GM12878 (cell line): ENCODE measurements around the gene PLPPR2. TPM values are rescaled to one million over a fixed set of nuclear protein-coding genes. Genes with fewer than 3 reads are reported as not detected.

ENCODE experiments used
- ATAC-seq: fragments of 200-7000 bp; cut with Tn5 transposase; 3 replicates; pipeline ENCODE4 v1.9.1; 2020; ENCODE audit warnings: mild to moderate bottlenecking, moderate library complexity
- BruUV-seq: library from RNA; stranded (reverse); fragments of 400-500 nt; replicated peaks from 2 replicates; lab custom pipeline; 2021; lab: Mats Ljungman, UMichigan
- CTCF ChIA-PET: fragments of 300-600 bp; sonication (Branson Sonifier 250); formaldehyde crosslinking; extraction: SDS; loops from one replicate; lab custom pipeline; 2021; ENCODE audit warnings: inconsistent platforms; lab: Yijun Ruan, JAX
- POLR2A ChIA-PET: fragments of 350-600 bp; formaldehyde crosslinking; extraction: SDS; loops from one replicate; lab custom pipeline; 2021; ENCODE audit warnings: inconsistent platforms; lab: Charles Lee
- RAD21 ChIA-PET: fragments of 300-600 bp; sonication (Branson Sonifier 250); formaldehyde crosslinking; loops from one replicate; lab custom pipeline; 2023; ENCODE audit warnings: antibody characterized with exemption; ENCODE audit not compliant: unreplicated experiment; lab: Charles Lee
- SMC1A ChIA-PET: fragments of 300-600 bp; sonication (Branson Sonifier 250); formaldehyde crosslinking; loops from one replicate; lab custom pipeline; 2023; ENCODE audit not compliant: unreplicated experiment, uncharacterized antibody; lab: Charles Lee
- DNase-seq: peaks from one replicate; pipeline ENCODE4 v3.0.0-alpha.2; 2011; ENCODE audit warnings: low read depth, low spot score
- FAIRE-seq: peaks from 3 replicates; lab custom pipeline; 2011; peaks lifted over from hg19 to GRCh38; lab: Jason Lieb, UNC
- H2AFZ ChIP-seq: 2 replicates; pipeline ENCODE4 v1.6.0; 2011; ENCODE audit warnings: low read depth, low read length, control low read depth; ENCODE audit not compliant: control insufficient read depth
- H3K27ac ChIP-seq: 2 replicates; pipeline ENCODE4 v1.5.1; 2011; ENCODE audit warnings: control low read depth; ENCODE audit not compliant: control insufficient read depth, insufficient read depth
- H3K27me3 ChIP-seq, 2 experiments: replicated peaks in 1 of 2; 2 replicates each; pipeline versions ENCODE4 v1.6.0 to v1.6.1; 2011; ENCODE audit warnings: low read length in 1 of 2; ENCODE audit not compliant: control insufficient read depth in 2 of 2, insufficient read depth in 2 of 2
- H3K36me3 ChIP-seq, 2 experiments: 2 replicates each; pipeline ENCODE4 v1.5.1; 2011; ENCODE audit warnings: low read length in 1 of 2; ENCODE audit not compliant: control insufficient read depth in 2 of 2, insufficient read depth in 2 of 2
- H3K4me1 ChIP-seq: 2 replicates; pipeline ENCODE4 v1.6.1; 2011; ENCODE audit warnings: mild to moderate bottlenecking, low read length, moderate library complexity, mixed read lengths; ENCODE audit not compliant: control insufficient read depth, insufficient read depth
- H3K4me2 ChIP-seq: 2 replicates; pipeline ENCODE4 v1.6.0; 2011; ENCODE audit warnings: control low read depth; ENCODE audit not compliant: control insufficient read depth, insufficient read depth
- H3K4me3 ChIP-seq: fragments of 200-600 bp; sonication (generic); 2 replicates; pipeline ENCODE4 v1.5.1; 2016
- H3K79me2 ChIP-seq: 2 replicates; pipeline ENCODE4 v1.6.0; 2011; ENCODE audit warnings: low read length; ENCODE audit not compliant: control insufficient read depth, insufficient read depth
- H3K9ac ChIP-seq: 2 replicates; pipeline ENCODE4 v1.8.0; 2011; ENCODE audit warnings: low read length, control low read depth, mixed read lengths; ENCODE audit not compliant: control insufficient read depth, insufficient read depth
- H3K9me3 ChIP-seq: replicated peaks from 3 replicates; pipeline ENCODE4 v1.5.1; 2011; ENCODE audit warnings: mild to moderate bottlenecking, low read length; ENCODE audit not compliant: control insufficient read depth, insufficient read depth
- H4K20me1 ChIP-seq: 2 replicates; pipeline ENCODE4 v1.6.0; 2011; ENCODE audit not compliant: control insufficient read depth, insufficient read depth
- FOXM1 ChIP-seq: IDR thresholded peaks from 2 replicates; pipeline ENCODE4 v1.6.1; 2012; ENCODE audit warnings: low read depth, mild to moderate bottlenecking, inconsistent platforms, low read length, moderate library complexity
- JUND ChIP-seq: IDR thresholded peaks from 2 replicates; pipeline ENCODE4 v1.6.1; 2012; ENCODE audit warnings: low read depth, mild to moderate bottlenecking, low read length, improper control_type of control experiment, moderate library complexity
- NR2F1 ChIP-seq: fragments of 450-650 bp; conservative IDR thresholded peaks from 2 replicates; pipeline ENCODE4 v1.6.1; 2017; ENCODE audit warnings: mild to moderate bottlenecking
- RAD21 ChIP-seq: IDR thresholded peaks from 2 replicates; pipeline ENCODE4 v1.6.1; 2011; ENCODE audit warnings: mild to moderate bottlenecking, low read depth, low read length, moderate library complexity; ENCODE audit not compliant: insufficient read depth
- STAT1 ChIP-seq: fragments of 450-650 bp; conservative IDR thresholded peaks from 2 replicates; pipeline ENCODE4 v1.6.1; 2014; ENCODE audit warnings: antibody characterized with exemption, mild to moderate bottlenecking
- TAF1 ChIP-seq: IDR thresholded peaks from 2 replicates; pipeline ENCODE4 v1.6.1; 2011; ENCODE audit warnings: mild to moderate bottlenecking, low read depth, low read length, borderline replicate concordance
- TCF7 ChIP-seq: IDR thresholded peaks from 2 replicates; pipeline ENCODE4 v1.6.1; 2014; ENCODE audit warnings: antibody characterized with exemption, borderline replicate concordance
- ZBED1 ChIP-seq: IDR thresholded peaks from 2 replicates; pipeline ENCODE4 v1.6.1; 2016; ENCODE audit warnings: borderline replicate concordance
- WGBS: methylation state at CpG from one replicate; pipeline ENCODE4 v1.1.6; 2016; ENCODE audit warnings: low lambda C conversion rate; ENCODE audit not compliant: insufficient replicate concordance, insufficient coverage; ENCODE audit errors: missing lambda C conversion rate; 5-methylcytosine and 5-hydroxymethylcytosine counted together
- in situ Hi-C: fragments of 300-500 bp; cut with MboI; formaldehyde crosslinking; loops from 9 replicates; pipeline ENCODE4 v1.14.3; 2018; ENCODE audit warnings: mixed read lengths
- intact Hi-C: fragments of 100-400 bp; cut with micrococcal nuclease; formaldehyde crosslinking; loops from one replicate; pipeline ENCODE4 v1.14.2; 2022; ENCODE audit not compliant: unreplicated experiment
- polyA plus RNA-seq, 11 experiments: library from polyadenylated mRNA; depleted of rRNA in 4 of 11; unstranded in 6 of 11; stranded (reverse) in 5 of 11; fragments of >200 nt; fragmentation: Nextera tagmentation in 4 of 11; fragmentation: Illumina TruSeq in 1 of 11; extraction: Ambion mirVana in 4 of 11; extraction: Trizol in 1 of 11; gene quantifications; 1 replicate in 1 of 11; 2 replicates in 10 of 11; pipeline versions ENCODE4 v1.2.1 to v1.2.3, GENCODE V29; 2011 to 2016; ENCODE audit warnings: inconsistent platforms in 2 of 11, missing spikeins in 2 of 11, low read depth in 1 of 11
- total RNA-seq, 4 experiments: library from RNA; depleted of rRNA in 3 of 4; stranded (reverse); fragments of >200 nt in 3 of 4; fragmentation: Illumina TruSeq in 1 of 4; extraction: Trizol in 1 of 4; gene quantifications; 2 replicates each; pipeline versions ENCODE4 v1.2.1 to v1.2.3, GENCODE V29; 2013 to 2021
- TF ChIP-seq, protein P1 (sequence below): fragments of 450-650 bp; formaldehyde crosslinking; IDR thresholded peaks from 2 replicates; pipeline ENCODE4 v1.4.0; 2020; ENCODE audit warnings: mild to moderate bottlenecking, moderate library complexity
- TF ChIP-seq, protein P2 (sequence below): fragments of 450-650 bp; IDR thresholded peaks from 2 replicates; pipeline ENCODE4 v1.6.1; 2017; ENCODE audit warnings: mild to moderate bottlenecking, low read depth, inconsistent platforms; ENCODE audit not compliant: poor library complexity, severe bottlenecking
- TF ChIP-seq, protein P3 (sequence below): fragments of 450-650 bp; IDR thresholded peaks from 2 replicates; pipeline ENCODE4 v1.6.1; 2016; ENCODE audit warnings: mild to moderate bottlenecking, moderate library complexity, borderline replicate concordance

Gene PLPPR2
- total and polyA plus RNA-seq, 10 of the 15 experiments (the other 5 are each of a cell fraction or from before 2014, with no cell fraction given) = 0.09 to 2.8 (median 0.70) TPM

DNA sequence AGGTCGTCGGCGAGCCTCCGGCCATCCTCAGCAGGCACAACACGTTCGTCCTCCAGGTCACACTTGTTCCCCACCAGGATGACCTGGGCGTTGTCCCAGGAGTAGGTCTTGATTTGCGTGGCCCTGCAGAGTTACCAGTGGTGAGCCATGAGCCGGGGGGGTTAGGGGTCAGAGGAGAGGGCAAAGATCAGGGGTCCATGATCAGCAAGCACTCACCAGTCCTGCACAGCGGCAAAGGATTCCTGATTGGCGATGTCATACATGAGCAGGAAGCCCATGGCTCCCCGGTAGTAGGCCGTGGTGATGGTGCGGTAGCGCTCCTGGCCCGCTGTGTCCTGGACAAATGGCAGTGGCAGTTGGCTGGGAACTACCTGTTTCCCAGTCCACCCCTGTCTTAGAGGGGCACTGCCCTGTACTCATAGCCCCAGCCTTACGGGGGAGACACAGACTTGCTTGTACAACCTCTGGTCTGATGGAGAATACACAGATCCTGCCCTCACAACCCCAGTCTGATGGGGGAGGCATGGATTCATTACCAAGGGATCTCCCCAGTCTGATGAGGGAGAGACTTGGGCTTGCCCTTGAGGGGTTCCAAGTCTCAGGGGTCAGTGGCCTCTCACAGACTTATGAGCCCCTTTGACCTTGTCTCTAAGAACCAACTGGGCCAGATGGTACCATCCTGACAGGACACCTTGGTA, 19.6 kb upstream of the PLPPR2 start:
- no TSS peak for BruUV-seq
- no peaks in the 10 kb centered on the region for H4K20me1 ChIP-seq
- 95% methylated on average over 17 of the region's 17 CpGs for WGBS
- no peaks in the 10 kb centered on the region for H3K27me3 ChIP-seq
- ChIA-PET POLR2A (interaction anchor here (0.9 kb wide), 1 partner anchor 40 kb away, joined by 3 read pairs; no protein-coding TSS in a partner anchor), RAD21 (no interaction called here), CTCF (no interaction called here), SMC1A (interaction anchor here (0.7 kb wide), 1 partner anchor 38 kb away, joined by 3 read pairs; no protein-coding TSS in a partner anchor)
- intact Hi-C loops (no loop called here), in situ Hi-C loops (no loop called here)
- no peak overlapping the region for H3K27ac ChIP-seq
- H2AFZ ChIP-seq = no peak overlapping the region
- H3K4me2 ChIP-seq = no peak overlapping the region
- no peak for DNase-seq
- no peak for FAIRE-seq
- no peak overlapping the region for H3K9ac ChIP-seq
- 0 out of 4 replicates have a peak, but pooled peaks cover 0 to 9% of the 10 kb centered on the region in 2 experiments for H3K36me3 ChIP-seq
- no peaks in the 10 kb centered on the region for H3K79me2 ChIP-seq
- peaks cover 4% of the 10 kb centered on the region for H3K4me1 ChIP-seq
- H3K9me3 ChIP-seq = no peaks in the 10 kb centered on the region; the same call in 2 of the 3 replicates
- no peak overlapping the region for H3K4me3 ChIP-seq
- ATAC-seq = no peak
- TF ChIP-seq, protein P1, sequence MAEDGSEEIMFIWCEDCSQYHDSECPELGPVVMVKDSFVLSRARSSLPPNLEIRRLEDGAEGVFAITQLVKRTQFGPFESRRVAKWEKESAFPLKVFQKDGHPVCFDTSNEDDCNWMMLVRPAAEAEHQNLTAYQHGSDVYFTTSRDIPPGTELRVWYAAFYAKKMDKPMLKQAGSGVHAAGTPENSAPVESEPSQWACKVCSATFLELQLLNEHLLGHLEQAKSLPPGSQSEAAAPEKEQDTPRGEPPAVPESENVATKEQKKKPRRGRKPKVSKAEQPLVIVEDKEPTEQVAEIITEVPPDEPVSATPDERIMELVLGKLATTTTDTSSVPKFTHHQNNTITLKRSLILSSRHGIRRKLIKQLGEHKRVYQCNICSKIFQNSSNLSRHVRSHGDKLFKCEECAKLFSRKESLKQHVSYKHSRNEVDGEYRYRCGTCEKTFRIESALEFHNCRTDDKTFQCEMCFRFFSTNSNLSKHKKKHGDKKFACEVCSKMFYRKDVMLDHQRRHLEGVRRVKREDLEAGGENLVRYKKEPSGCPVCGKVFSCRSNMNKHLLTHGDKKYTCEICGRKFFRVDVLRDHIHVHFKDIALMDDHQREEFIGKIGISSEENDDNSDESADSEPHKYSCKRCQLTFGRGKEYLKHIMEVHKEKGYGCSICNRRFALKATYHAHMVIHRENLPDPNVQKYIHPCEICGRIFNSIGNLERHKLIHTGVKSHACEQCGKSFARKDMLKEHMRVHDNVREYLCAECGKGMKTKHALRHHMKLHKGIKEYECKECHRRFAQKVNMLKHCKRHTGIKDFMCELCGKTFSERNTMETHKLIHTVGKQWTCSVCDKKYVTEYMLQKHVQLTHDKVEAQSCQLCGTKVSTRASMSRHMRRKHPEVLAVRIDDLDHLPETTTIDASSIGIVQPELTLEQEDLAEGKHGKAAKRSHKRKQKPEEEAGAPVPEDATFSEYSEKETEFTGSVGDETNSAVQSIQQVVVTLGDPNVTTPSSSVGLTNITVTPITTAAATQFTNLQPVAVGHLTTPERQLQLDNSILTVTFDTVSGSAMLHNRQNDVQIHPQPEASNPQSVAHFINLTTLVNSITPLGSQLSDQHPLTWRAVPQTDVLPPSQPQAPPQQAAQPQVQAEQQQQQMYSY (CRISPR knock-in tag) = no peak
- no peak for TF ChIP-seq ZBED1
- no peak for TF ChIP-seq JUND
- TF ChIP-seq STAT1 = no peak
- TF ChIP-seq NR2F1 = no peak
- TF ChIP-seq FOXM1 = no peak
- TF ChIP-seq RAD21 = no peak
- TF ChIP-seq TCF7 = no peak
- TF ChIP-seq, protein P2, sequence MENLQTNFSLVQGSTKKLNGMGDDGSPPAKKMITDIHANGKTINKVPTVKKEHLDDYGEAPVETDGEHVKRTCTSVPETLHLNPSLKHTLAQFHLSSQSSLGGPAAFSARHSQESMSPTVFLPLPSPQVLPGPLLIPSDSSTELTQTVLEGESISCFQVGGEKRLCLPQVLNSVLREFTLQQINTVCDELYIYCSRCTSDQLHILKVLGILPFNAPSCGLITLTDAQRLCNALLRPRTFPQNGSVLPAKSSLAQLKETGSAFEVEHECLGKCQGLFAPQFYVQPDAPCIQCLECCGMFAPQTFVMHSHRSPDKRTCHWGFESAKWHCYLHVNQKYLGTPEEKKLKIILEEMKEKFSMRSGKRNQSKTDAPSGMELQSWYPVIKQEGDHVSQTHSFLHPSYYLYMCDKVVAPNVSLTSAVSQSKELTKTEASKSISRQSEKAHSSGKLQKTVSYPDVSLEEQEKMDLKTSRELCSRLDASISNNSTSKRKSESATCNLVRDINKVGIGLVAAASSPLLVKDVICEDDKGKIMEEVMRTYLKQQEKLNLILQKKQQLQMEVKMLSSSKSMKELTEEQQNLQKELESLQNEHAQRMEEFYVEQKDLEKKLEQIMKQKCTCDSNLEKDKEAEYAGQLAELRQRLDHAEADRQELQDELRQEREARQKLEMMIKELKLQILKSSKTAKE = no peak
- TF ChIP-seq, protein P3, sequence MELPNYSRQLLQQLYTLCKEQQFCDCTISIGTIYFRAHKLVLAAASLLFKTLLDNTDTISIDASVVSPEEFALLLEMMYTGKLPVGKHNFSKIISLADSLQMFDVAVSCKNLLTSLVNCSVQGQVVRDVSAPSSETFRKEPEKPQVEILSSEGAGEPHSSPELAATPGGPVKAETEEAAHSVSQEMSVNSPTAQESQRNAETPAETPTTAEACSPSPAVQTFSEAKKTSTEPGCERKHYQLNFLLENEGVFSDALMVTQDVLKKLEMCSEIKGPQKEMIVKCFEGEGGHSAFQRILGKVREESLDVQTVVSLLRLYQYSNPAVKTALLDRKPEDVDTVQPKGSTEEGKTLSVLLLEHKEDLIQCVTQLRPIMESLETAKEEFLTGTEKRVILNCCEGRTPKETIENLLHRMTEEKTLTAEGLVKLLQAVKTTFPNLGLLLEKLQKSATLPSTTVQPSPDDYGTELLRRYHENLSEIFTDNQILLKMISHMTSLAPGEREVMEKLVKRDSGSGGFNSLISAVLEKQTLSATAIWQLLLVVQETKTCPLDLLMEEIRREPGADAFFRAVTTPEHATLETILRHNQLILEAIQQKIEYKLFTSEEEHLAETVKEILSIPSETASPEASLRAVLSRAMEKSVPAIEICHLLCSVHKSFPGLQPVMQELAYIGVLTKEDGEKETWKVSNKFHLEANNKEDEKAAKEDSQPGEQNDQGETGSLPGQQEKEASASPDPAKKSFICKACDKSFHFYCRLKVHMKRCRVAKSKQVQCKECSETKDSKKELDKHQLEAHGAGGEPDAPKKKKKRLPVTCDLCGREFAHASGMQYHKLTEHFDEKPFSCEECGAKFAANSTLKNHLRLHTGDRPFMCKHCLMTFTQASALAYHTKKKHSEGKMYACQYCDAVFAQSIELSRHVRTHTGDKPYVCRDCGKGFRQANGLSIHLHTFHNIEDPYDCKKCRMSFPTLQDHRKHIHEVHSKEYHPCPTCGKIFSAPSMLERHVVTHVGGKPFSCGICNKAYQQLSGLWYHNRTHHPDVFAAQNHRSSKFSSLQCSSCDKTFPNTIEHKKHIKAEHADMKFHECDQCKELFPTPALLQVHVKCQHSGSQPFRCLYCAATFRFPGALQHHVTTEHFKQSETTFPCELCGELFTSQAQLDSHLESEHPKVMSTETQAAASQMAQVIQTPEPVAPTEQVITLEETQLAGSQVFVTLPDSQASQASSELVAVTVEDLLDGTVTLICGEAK = no peak
- no peak for TF ChIP-seq TAF1
